Transverse colon (tissue), 4 donors: ENCODE results near the gene ZNF425.

ENCODE experiments used
- EP300 ChIP-seq: sonication (generic); formaldehyde crosslinking; IDR thresholded peaks from one replicate; pipeline ENCODE4 v1.6.1; 2017; ENCODE audit warnings: antibody characterized with exemption, low read depth
- POLR2A ChIP-seq: fragments of 450-650 bp; IDR thresholded peaks from one replicate; pipeline ENCODE4 v1.6.1; 2016; ENCODE audit warnings: antibody characterized with exemption, mild to moderate bottlenecking, moderate library complexity
- POLR2AphosphoS5 ChIP-seq, 3 donors: sonication (generic); formaldehyde crosslinking; IDR thresholded peaks; one replicate each; pipeline ENCODE4 v1.6.1; 2016; ENCODE audit warnings: antibody characterized with exemption in 3 of 3
- TF ChIP-seq, protein P1 (sequence below), 5 experiments: fragments of 200-600 bp in 3 of 5; fragments of 450-650 bp in 2 of 5; sonication (generic) in 3 of 5; IDR thresholded peaks; 1 replicate in 2 of 5; 2 replicates in 3 of 5; pipeline ENCODE4 v1.5.1; 2016 to 2017; ENCODE audit warnings: antibody characterized with exemption in 5 of 5, inconsistent platforms in 3 of 5, mild to moderate bottlenecking in 2 of 5, moderate library complexity in 1 of 5

GRCh38 chr7:149084407-149084806 lies 41.7 kb downstream of the ZNF425 start:
- TF ChIP-seq EP300 (no peak), POLR2A (no peak), POLR2AphosphoS5 (IDR thresholded peaks at IDR 0.05) (no peak)
- TF ChIP-seq, protein P1, sequence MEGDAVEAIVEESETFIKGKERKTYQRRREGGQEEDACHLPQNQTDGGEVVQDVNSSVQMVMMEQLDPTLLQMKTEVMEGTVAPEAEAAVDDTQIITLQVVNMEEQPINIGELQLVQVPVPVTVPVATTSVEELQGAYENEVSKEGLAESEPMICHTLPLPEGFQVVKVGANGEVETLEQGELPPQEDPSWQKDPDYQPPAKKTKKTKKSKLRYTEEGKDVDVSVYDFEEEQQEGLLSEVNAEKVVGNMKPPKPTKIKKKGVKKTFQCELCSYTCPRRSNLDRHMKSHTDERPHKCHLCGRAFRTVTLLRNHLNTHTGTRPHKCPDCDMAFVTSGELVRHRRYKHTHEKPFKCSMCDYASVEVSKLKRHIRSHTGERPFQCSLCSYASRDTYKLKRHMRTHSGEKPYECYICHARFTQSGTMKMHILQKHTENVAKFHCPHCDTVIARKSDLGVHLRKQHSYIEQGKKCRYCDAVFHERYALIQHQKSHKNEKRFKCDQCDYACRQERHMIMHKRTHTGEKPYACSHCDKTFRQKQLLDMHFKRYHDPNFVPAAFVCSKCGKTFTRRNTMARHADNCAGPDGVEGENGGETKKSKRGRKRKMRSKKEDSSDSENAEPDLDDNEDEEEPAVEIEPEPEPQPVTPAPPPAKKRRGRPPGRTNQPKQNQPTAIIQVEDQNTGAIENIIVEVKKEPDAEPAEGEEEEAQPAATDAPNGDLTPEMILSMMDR (IDR thresholded peaks at IDR 0.05) = no peak
